Cerebellar cortex (tissue), 1 donor: Measurements from ENCODE around the gene DTNA.

Source experiments
- DNase-seq: peaks from one replicate; pipeline ENCODE4 v3.0.0-alpha.2; 2015; ENCODE audit warnings: low spot score

The DTNA gene

DNA sequence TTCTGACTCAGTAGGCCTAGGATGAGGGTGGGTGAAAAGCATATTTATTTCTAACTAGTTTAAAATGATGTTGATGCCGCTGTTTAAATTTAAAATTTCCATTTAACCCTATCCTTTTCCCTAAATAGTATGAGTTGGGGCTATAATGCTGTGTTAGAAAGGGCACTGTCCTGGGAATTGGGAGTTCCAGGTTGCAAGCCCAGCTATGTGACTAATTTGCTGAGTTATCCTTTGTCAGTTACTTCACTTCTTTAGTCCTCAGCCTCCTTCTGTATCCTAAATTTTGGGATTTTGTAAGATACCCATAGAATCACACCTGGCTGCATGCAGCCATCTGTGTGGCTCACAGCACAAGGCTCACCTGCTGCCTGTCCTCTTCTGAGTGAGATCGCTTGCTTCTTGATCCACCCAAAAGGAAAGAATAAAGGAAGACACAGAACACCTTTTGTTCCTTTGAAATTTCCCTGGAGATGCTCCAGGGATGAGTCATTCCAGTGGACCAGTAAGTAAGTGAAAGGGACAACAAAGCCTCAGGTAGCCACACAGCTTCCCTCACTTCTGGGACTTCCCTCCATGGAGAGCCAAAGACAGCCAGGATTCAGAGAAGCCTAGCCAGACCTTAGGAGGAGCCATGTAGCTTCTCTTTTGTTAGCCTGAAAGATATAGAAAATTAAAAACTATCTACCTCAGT, 97.2 kb downstream of the DTNA start:
- DNase-seq, result no peak

DNA sequence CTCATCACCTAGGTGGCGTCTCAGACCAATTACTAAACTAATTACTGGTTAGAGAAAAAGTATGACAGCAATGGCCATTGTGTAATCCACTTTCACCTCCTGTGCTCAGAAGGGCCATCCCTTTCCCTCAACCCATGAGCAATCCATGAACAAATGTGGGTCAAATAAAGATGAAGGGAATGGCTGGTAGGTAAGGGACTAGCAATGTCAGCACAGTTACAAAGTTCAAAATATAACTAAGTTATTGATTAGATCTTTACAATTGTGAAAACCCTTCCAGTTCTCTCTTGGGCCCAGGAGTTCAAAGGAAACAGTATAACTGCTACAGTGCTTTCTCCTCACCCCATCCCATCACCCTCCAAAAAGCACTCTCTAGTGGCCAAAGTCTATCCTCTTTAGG, 98.3 kb downstream of the DTNA start:
- DNase-seq, result no peak

DNA sequence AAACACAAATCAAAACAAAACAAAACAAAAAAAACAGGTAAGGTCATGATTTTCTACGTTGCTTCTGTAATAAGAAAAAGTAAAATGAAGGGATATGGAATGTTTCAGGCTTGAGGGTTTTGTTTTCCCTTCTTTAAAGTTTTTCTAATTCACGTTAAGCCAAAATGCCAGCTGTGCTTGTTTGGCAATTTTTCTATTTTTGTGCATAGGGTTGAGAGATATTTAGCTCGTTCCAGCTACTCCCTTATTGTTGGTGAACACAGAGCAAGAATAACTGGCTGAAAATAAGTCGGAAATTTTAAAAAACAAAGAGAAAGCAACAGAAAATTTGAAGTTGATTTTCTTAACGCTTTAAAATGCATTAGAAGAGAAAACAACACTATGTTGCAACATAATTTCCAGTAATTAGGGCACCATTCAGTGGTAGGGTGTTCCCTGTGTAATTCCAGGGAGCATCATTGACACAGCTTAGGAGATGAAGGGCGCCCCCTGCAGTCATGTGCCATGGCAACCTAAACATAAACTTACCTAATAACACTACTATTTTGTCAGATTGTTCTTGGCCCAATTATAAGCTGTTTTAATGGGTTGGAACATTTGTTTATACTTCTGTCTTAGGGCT, 99.5 kb downstream of the DTNA start:
- no peak for DNase-seq

DNA sequence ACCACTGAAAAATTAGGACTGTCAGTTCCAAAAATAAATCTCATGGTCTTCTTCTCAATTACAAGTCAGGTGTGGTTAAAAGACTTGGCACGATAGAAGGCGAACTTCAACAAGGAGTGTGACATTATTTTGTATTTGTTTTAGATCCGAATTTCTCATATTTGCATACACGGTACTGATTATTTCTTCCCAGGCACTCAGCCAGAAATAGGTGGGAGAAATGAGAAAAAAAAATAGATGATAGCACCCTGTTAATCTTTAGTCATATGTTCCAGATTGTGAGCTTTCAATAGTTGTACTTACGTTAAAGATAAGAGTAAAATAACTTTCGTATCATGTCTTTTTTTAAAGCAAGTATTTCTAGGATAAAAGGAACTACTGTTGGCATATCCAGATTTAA, 106.1 kb downstream of the DTNA start:
- DNase-seq, result no peak

DNA sequence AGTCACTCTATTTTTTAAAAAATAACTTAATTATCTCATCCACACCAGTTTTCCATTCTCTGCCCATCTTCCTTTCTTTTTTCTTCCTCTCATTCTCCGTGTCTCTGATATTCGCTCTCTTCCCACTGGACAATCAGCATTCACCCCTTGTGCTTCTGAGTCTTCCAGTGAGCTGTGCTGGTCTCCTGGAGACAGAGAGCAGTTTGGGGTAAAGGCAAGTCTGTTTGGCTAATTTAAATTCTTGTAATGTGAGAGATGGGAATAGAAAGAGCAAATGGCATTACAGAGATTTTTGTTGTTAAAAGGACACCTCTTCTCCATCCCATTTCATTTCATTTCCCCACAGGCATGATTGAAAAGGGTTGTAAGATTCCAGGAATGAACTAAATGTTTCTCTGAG, 107.5 kb downstream of the DTNA start:
- no peak for DNase-seq

DNA sequence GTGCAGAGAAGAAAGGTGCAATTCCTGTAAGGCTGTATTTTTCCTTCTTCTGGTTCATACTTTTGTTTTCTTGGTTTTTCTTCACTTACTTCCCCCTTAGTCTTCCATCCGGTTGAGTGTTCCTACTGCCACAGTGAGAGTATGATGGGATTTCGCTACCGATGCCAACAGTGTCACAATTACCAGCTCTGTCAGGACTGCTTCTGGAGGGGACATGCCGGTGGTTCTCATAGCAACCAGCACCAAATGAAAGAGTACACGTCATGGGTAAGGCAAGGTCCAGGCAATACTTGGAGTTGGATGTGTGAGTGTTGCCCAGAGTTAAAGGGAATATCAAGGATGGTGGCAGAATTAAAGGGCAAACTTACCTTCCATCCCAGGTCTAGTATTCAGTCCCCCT, 108.0 kb downstream of the DTNA start:
- peak; percentile 22 for DNase-seq

DNA sequence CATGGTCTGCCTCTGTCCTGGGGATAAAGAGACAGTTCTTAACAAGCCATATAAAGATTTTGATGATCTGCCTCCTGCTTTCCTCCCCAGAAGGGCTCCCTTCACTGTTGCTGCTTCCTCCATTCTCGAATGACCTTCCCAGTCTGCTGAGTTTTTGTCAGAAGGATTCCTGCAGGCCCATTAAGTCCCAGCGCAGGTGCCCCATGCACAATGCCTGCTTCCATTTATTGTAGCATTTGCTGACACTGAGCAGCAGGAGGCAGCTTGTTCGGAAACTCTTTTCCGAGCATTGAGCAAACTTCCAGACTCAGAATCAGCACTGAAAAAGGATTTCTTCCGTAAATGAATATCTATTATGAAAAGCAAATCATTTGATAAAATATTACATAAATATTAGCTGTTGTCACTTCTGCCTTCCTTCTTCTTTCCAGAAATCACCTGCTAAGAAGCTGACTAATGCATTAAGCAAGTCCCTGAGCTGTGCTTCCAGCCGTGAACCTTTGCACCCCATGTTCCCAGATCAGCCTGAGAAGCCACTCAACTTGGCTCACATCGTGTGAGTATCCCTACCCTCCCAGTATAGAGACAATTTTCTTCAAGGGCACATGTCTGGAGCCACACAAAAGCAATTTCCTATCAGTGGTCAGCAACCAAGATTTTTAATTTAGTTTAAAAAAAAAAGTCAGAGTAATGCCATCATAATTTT, 110.4 kb downstream of the DTNA start:
- DNase-seq, result no peak

DNA sequence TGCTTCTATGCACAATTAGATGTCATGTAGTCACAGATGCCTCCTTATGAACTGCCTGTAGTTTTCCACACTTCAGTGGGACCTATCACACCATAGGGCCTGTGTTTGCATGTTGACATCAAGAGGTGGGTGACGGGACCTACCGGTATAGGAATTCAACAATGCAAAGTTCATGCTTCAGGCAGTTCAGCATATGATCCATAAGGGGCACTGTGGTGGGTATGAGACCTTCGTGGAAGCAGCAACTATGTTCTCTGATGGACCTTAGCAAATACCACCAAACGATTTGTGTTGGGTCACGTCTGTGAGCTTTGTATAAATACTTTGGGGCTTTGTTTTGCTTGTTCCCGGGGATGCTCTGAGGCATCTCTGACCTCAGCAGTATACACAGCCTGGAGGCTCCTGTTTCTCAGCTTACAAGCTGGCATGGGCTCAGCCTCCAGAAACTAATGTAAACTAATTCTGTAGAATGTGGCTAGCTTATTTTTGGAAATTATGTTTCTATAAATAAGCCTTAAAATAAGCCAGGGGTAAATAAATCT, 111.6 kb downstream of the DTNA start:
- DNase-seq, result no peak

DNA sequence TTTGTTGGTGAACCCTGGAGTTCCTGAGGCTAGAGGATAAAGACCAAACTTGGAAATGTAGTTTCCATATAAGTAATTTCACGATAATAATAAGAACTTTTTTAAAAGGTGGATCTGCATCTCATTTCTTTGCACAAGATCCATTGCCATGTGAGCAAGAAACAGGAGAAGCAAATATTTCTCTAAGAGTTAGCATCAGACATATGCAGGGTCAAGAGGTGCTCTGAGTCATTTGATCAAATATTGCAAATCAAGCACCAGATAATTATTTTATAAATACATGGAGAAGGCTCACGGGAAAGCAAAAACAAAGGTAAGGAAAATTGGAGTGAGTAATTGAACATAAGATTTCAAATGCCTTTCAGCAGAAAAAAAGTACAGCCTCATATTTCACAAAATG, 118.0 kb downstream of the DTNA start:
- no peak for DNase-seq

DNA sequence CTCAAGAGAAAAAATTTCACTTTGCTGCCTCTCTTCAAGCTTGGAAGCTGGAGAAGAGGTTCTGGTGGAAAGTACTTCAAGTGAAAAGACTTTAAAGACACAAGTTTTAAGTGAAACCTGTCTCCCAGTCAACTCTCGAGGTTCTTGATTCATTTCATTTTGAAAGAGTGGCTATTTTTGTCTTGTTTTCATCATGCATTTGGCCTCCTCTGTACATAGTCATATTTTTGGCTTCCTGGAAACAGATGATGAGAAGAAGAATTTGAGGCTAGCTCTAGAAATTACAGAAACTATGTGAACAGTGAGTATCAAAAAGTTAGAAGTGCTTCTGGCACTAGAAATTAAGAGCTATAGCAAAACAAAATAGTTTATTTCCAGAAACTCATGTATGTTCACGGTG, 124.8 kb downstream of the DTNA start:
- DNase-seq, result no peak

DNA sequence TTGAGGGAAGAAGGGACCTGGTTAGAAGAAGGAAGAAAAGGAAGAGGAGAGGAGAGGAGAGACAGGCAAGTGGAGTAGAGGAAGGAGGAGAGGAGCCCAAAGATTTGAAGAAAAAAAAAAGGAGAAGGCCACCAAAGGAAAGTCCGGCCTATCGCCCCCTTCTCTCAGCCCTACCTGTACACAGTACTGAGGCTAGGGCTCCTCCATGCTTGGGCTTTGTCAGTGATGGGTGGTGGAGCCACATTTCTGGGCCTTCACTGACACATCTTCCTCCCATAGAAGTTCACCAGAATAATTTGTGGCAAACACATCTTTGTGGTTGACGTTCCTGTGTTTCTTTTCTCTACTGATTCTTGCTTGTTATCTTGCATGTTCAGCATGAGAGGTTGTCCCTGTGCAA, 125.4 kb downstream of the DTNA start:
- no peak for DNase-seq

DNA sequence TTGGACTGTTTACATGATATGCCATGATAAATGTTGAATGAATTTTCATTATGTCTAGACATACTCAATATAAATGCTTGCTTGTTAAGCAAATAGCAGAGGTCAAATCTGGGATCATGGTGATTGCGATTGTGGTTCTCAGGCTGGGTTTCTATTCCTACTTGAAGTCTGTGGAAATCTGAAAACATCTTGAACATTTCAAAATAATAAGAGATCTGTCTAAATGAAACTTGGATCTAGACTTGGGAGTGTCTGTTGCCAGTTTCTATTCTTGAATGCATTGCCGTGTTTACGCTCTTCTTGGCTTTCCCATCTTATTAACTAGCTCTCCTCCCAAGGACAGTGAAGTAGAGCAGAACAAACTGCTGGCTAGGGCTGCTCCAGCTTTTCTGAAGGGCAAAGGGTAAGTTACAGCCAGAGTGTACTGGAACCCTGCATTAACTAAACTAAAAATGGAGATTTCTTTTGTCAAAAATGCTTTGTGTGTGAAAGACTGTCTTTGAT, 127.7 kb downstream of the DTNA start:
- peak; percentile 39 for DNase-seq

DNA sequence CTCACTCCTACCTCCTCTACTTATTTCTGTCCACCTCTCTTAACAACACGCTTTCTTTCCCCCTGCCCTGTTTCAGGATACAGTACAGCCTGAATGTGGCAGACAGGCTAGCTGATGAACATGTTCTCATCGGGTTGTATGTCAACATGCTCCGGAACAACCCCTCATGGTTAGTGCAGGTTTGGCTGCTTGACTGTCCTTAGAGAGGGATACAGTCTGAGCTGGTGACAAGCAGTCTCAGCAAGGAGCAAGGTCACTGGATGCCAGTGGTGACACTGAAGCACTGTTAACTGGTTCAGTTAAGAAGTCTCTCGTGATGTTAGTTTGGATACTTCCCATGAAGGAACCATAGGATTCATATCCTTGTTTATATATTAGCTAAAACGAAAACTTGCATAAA, 128.6 kb downstream of the DTNA start:
- no peak for DNase-seq

DNA sequence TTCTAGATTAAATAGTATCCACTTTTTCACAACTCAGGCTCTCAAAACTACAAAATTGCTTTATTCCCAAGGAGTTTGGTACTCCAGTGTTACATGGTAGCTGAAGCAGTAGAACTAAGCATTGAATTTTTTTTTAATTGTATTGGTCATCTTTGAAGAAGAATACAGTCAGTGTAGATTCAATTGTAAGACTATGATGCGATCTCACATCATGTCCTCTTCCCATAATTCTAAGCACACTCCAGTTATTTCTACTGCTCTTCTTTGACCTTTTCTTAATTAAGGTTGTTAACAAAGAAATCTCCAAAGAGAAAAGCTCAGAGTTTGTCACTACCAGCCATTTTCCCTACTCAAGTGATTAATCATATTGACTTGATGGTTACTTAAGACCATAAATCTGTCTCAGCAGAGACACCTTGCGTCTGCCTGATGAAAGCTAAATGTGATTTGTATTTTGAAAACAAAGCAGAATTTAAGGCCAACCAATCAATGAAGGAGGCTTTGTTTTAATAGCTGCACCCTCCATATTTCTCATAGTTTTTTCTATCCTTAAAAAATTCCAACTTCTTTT, 130.2 kb downstream of the DTNA start:
- DNase-seq, result no peak

DNA sequence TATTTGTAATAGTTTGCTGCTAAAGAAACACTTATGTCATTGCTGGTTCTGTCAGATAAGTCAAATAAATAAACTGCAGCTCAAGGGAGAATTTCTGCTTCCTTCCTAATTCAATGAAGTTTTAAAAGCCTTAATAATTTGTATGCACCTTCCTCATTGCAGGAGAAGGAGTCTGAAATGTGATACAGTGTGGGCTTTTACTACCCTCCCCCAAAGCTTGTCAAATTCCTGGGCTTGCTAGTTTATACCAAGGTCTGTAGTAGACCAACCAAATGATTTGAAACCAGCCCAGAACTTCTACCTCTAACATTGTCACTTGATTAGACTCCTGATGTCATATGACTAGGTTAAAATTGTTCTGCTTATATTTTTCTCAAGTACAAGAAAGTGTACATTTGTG, 131.8 kb downstream of the DTNA start:
- DNase-seq, result no peak

DNA sequence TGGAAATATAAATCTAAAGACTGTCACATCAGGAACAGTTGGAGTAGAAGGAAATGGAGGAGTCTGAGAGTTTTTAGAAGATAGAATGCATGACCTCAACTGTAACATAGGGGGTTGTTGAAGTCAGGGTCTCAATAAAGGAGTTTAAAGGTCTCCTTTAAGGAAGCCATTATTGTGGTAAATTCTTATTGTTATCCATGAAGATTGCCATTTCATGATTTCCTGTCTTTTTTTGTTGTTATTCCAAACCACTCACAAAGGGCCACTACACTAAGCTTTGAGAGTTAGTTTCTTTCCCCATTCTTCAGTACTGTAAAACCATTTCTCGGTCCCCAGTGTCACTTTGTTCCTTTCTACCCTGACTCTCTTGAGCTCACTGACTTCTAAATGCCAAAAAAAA, 134.0 kb downstream of the DTNA start:
- DNase-seq, result no peak

DNA sequence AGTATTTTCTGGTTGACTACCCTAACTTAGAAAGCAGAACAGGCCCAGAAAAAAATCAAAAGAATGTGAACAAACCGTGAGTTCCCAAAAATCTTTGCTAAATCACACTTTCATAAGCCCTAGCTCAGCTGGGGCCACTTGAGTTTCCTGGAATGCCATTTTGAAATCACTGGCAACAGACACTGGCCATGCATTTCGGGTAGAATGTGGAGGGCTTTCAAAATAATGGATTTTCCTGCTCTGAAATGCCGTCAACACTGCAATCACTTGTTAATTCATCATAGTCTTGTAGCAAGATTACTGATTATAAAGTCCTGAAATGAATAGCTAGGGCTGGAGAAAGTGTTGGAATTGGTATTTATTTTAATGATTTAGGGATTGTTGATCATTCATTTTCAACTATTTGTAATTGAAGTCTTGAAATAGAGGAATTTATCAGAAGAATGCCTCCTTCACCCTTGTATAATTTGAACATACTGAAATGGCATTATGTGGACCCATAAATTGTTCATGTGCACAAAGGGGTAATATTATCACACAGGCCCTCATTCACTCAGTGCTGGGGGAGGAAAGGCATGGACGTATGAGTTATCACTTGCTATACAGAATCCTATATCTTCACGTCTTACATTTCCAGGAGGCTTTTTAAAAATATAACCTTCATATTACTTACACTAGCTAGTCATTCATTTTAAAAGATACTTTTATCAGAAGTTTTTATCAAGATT, 134.8 kb downstream of the DTNA start:
- DNase-seq, result no peak

DNA sequence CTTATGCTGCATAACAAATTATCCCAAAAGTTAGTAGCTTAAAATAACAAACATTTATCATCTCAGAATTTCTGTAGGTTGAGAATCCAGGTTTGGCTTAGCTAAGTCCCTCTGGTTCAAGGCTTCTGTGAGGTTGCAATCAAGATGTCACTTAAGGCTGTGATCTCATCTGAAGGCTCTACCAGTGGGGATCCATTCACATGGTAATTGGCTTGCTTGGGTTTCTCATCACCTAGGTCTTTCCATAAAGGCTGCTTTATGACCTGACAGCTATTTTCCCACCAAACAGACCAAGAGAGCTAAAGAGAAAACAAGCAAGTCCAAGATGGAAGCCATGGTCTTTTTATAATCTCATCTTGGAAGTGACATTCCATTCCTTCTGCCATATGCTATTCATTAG, 137.3 kb downstream of the DTNA start:
- DNase-seq, result no peak

DNA sequence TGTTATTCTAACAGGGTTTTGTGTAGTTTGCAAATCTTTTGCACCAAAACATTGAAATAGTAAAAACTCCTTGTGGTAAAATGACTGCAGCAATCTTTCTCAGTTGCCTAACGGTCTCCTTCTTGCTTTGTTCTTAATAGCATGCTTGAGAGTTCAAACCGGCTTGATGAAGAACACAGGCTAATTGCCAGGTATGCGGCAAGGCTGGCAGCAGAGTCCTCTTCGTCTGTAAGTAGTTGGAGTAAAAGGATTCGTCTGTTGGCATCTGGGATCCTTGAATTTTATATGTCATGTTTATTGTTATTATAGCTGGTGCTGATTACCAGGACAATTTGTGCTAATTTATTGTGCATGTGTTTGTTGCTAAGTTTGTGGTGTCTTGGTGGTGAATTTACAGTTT, 138.1 kb downstream of the DTNA start:
- DNase-seq, result no peak

DNA sequence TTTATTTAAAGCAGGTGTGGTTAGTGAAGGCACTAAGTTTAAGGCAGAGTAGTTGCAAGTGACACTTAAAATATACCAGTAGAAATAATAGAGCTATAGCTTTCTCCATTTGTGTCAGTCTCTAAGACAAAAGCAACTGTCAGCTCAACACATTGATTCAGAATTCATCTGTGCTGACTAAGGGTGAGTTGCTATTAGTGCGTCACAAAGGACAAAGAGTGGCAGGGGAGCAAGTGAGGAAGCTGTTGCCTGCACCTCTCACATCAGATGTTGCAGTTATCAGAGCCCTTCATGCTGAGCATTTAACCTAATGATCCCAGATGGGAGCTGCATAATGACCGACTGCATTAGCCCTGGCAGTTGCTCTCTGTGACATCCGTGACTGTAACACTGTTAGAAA, 138.6 kb downstream of the DTNA start:
- no peak for DNase-seq

DNA sequence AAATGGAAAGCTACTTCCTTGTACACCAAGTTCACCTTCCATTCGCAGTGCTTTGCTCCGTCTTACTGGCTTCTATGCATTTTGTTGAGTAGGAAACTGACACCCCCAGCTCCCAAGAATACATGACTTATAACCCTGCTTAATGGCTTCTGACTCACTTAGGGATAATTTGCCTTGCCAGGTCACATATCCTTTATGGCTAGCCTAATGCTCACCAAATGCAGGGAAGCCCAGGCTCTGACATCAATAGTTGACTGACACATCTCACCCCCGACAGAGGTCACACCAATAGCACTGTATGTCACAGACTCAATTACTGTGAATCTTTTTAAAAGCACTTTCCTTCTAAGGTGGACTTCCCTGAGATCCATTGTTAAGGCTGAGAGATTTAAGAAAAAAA, 147.2 kb downstream of the DTNA start:
- no peak for DNase-seq

DNA sequence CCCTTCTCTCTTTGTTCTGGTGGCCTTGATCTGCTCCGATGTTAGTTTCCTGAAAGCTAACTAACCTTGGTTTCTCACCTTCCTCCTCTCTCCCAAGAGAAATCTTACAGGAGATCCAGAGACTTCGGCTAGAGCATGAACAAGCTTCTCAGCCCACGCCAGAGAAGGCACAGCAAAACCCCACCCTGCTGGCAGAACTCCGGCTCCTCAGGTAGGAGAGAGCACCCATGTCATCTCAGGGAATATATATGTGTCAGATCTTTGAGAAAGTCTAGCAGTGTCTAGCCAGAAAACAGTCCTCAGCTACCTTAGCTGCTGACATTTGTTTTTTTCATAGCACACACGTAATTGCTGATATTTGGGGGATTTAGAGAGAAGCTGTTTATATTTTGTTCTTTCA, 148.1 kb downstream of the DTNA start:
- no peak for DNase-seq
